Prostate gland (tissue), 2 donors: Measurements from ENCODE around the gene LGI4.

Experiments
- POLR2A ChIP-seq: fragments of 450-650 bp; IDR thresholded peaks from one replicate; pipeline ENCODE4 v1.6.1; 2016; ENCODE audit warnings: antibody characterized with exemption, mild to moderate bottlenecking
- POLR2AphosphoS5 ChIP-seq: sonication (generic); formaldehyde crosslinking; IDR thresholded peaks from one replicate; pipeline ENCODE4 v1.6.1; 2017; ENCODE audit warnings: antibody characterized with exemption
- TF ChIP-seq, protein P1 (sequence below), 4 experiments: fragments of 200-600 bp in 2 of 4; fragments of 450-650 bp in 2 of 4; sonication (generic) in 2 of 4; IDR thresholded peaks; 1 replicate in 3 of 4; 2 replicates in 1 of 4; pipeline ENCODE4 v1.5.1; 2016 to 2019; ENCODE audit warnings: antibody characterized with exemption in 4 of 4, mild to moderate bottlenecking in 2 of 4, moderate library complexity in 2 of 4

- TF ChIP-seq POLR2A (no peak), POLR2AphosphoS5 (no peak)
- TF ChIP-seq, protein P1, sequence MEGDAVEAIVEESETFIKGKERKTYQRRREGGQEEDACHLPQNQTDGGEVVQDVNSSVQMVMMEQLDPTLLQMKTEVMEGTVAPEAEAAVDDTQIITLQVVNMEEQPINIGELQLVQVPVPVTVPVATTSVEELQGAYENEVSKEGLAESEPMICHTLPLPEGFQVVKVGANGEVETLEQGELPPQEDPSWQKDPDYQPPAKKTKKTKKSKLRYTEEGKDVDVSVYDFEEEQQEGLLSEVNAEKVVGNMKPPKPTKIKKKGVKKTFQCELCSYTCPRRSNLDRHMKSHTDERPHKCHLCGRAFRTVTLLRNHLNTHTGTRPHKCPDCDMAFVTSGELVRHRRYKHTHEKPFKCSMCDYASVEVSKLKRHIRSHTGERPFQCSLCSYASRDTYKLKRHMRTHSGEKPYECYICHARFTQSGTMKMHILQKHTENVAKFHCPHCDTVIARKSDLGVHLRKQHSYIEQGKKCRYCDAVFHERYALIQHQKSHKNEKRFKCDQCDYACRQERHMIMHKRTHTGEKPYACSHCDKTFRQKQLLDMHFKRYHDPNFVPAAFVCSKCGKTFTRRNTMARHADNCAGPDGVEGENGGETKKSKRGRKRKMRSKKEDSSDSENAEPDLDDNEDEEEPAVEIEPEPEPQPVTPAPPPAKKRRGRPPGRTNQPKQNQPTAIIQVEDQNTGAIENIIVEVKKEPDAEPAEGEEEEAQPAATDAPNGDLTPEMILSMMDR (IDR thresholded peaks at IDR 0.05), result no peak
Measured at GRCh38 chr19:35090160-35090505, 44.7 kb downstream of the LGI4 start.
